Bronchial epithelial cell (primary cell): ENCODE results near the gene GUSB. TPM values are rescaled to one million over a fixed set of nuclear protein-coding genes. Genes with fewer than 3 reads are reported as not detected.

Experiments
- DNase-seq: peaks from one replicate; pipeline ENCODE4 v3.0.0-alpha.2; 2010; ENCODE audit warnings: low read depth
- FAIRE-seq: peaks from 2 replicates; lab custom pipeline; 2011; peaks lifted over from hg19 to GRCh38; lab: Jason Lieb, UNC
- H3K27me3 ChIP-seq: 2 replicates; pipeline ENCODE4 v1.5.1; 2011; ENCODE audit warnings: low read length; ENCODE audit not compliant: control insufficient read depth, insufficient read depth
- H3K36me3 ChIP-seq: 2 replicates; pipeline ENCODE4 v1.5.1; 2011; ENCODE audit warnings: low read length; ENCODE audit not compliant: control insufficient read depth, insufficient read depth
- H3K4me3 ChIP-seq: 2 replicates; pipeline ENCODE4 v1.5.1; 2011; ENCODE audit warnings: mild to moderate bottlenecking, low read depth, low read length, control low read depth
- total RNA-seq: library from RNA; depleted of rRNA; stranded (reverse); fragments of >200 nt; gene quantifications from 2 replicates; pipeline ENCODE4 v1.2.1, GENCODE V29; 2014
- TF ChIP-seq, protein P1 (sequence below): IDR thresholded peaks from 2 replicates; pipeline ENCODE4 v1.5.1; 2011; ENCODE audit warnings: mild to moderate bottlenecking, moderate library complexity, low read length, control low read depth, inconsistent platforms; ENCODE audit not compliant: insufficient read depth, severe bottlenecking

GUSB gene
- total RNA-seq, 1 donor from 2014 or later, result 24.0 TPM

- FAIRE-seq (no peak), DNase-seq (no peak)
- TF ChIP-seq, protein P1, sequence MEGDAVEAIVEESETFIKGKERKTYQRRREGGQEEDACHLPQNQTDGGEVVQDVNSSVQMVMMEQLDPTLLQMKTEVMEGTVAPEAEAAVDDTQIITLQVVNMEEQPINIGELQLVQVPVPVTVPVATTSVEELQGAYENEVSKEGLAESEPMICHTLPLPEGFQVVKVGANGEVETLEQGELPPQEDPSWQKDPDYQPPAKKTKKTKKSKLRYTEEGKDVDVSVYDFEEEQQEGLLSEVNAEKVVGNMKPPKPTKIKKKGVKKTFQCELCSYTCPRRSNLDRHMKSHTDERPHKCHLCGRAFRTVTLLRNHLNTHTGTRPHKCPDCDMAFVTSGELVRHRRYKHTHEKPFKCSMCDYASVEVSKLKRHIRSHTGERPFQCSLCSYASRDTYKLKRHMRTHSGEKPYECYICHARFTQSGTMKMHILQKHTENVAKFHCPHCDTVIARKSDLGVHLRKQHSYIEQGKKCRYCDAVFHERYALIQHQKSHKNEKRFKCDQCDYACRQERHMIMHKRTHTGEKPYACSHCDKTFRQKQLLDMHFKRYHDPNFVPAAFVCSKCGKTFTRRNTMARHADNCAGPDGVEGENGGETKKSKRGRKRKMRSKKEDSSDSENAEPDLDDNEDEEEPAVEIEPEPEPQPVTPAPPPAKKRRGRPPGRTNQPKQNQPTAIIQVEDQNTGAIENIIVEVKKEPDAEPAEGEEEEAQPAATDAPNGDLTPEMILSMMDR, result no peak
- Histone ChIP-seq H3K36me3 (peaks cover 2% of the 10 kb centered on the region), H3K4me3 (no peak overlapping the region), H3K27me3 (no peaks in the 10 kb centered on the region)
These were observed 1.3 kb downstream of the GUSB start for GRCh38 chr7:65980478-65981250.

- DNase-seq (no peak), FAIRE-seq (no peak)
- H3K4me3 ChIP-seq, result no peak overlapping the region
- H3K36me3 ChIP-seq, result peaks cover 6% of the 10 kb centered on the region
- no peaks in the 10 kb centered on the region for H3K27me3 ChIP-seq
- TF ChIP-seq, protein P1, result no peak
These were observed 2.2 kb downstream of the GUSB start for GRCh38 chr7:65979583-65980477.

- no peaks in the 10 kb centered on the region for H3K27me3 ChIP-seq
- TF ChIP-seq, protein P1, result no peak
- FAIRE-seq, result no peak
- H3K4me3 ChIP-seq, result no peak overlapping the region
- peaks cover 7% of the 10 kb centered on the region for H3K36me3 ChIP-seq
- DNase-seq, result no peak
These were observed 3.0 kb downstream of the GUSB start for GRCh38 chr7:65978891-65979582.

- H3K27me3 ChIP-seq, result no peaks in the 10 kb centered on the region
- DNase-seq (no peak), FAIRE-seq (peak; percentile 91)
- TF ChIP-seq, protein P1, result no peak
- H3K4me3 ChIP-seq, result no peak overlapping the region
- peaks cover 10% of the 10 kb centered on the region for H3K36me3 ChIP-seq
These were observed 5.3 kb downstream of the GUSB start for GRCh38 chr7:65976659-65977196.

DNA sequence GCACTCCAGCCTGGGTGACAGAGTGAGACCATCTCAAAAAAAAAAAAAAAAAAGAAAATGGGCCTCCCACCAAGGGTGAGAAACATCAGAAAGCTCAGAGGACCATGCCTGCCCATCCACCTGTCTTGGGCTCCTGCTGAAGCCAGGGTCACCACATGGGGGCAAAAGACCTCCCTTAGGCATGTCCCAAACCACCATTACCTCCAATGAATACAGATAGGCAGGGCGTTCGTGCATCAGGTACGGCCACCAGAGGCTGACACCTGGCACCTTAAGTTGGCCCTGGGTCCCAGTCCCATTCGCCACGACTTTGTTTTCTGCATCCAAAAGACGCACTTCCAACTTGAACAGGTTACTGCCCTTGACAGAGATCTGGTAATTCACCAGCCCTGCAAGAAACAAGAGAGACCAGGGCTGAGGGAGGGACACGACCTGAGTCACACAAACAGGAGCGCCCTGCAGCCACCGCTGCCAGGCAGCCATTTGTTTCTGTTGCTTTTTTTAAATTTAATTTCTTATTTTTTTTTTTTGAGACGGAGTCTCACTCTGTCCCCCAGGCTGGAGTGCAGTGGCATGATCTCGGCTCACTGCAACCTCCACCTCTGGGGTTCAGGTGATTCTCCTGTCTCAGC, 6.1 kb downstream of the GUSB start:
- TF ChIP-seq, protein P1, result no peak
- Histone ChIP-seq H3K27me3 (no peaks in the 10 kb centered on the region), H3K4me3 (no peak overlapping the region), H3K36me3 (peaks cover 10% of the 10 kb centered on the region)
- FAIRE-seq (no peak), DNase-seq (no peak)
